NCI-H146 treated with DMSO at 0.1 percent for 48 hours (cell line): ENCODE data around the gene RNASE12.
"Not testable (repeated sequence)": the region's sequence is repeated elsewhere in the genome, so short reads cannot be mapped to it uniquely, and the experiment has no call there.

ENCODE experiments used
- DNase-seq: peaks from one replicate; lab custom pipeline; 2025; ENCODE audit not compliant: unreplicated experiment; lab: John Stamatoyannopoulos, UW

The RNASE12 gene

DNA sequence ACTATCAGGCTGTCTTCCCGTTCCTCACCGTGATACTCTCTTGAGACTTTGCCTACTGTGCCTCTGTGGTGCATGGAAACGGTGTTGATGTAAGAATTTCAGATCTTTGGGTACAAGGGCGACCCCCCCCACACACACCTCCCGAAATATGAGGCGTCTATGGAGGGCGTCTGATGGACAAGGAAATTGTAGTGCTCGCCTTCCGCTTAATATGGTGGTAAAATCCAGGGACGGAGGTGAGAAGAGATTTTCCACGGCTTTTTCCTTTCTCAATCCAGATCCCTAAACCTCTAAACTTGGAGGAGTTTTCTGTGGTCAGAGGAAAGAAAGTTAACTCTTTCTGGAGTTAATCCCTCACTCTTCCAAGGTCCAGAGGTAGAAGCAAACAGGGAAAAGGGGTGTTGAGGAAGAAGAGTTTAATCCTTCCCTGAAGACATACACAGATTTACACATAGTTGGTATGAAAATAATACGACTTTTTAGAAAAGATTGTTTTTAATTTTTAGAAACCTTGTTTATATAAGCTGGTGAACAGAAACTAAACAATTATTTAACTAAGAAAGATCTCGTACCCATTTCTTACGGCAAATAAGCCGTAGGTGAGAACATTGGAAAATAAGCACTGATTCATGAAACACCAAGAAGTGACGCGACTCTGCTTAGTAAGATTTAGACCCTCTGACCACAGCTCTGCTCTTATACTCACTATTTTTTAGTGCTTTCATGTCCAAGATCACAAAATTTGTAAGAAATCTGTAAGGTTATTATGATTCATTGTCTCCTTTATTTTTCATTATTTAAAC, 23.1 kb upstream of the RNASE12 start:
- DNase-seq = no peak

DNA sequence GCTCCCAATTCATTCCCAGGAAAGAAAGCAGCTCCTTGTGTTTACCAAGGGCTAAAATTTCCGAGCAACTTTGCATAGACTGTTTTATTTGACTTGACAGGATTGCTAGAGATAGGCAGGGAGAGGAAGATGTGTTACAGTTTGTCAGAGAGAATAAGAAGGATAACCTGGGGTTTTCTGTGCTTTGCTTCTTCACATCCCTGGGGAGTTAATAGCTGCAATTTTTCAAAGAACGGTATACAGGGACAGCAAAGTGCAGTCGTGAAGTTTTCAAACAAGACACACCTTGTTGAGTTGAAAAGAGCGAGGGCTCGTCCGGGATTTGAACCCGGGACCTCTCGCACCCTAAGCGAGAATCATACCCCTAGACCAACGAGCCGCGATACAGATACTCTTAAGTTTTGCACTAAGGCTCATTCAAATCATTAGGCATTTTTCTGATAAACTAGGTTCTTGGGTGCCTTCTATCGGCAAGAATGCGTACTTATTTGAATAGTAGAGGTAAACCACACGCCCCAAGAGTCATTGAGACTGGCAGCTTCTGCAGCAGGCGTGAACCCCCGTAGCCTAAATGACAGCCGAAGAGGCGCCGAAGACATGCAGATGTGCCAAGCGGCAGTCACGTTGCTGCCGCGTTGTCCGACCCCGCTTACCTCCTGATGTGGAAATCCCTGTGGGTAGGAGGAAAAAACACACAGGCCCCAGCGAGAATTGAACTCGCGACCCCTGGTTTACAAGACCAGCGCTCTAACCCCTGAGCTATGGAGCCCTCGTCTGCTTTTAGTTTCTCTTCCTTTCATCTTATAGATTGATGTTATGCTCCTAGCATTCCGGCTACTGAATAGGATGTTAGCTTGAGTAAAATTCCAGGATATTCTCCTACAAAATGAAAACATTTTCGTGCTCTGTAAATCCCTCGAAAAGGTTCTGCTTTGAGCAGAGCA, 22.2 kb upstream of the RNASE12 start:
- DNase-seq = peak; percentile 95

DNA sequence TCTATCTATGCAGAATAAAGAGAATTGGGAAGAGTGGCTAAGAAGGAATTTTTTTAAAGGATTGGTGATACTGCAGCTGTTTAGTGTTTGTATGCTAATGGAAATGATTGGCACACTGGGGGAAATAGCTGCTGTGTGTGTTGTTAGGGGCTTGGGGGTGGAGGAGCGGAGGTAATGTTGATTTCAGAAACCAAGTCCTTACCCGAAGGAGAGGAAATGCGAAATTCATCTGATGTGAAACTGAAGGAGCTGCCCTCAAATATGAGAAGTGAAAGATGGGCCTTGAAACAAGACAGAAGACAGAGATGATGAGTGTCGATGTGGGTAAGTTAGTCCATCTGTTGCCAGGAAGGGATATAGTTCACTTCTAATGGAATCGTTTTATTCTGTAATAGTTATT, 21.2 kb upstream of the RNASE12 start:
- DNase-seq = no peak

DNA sequence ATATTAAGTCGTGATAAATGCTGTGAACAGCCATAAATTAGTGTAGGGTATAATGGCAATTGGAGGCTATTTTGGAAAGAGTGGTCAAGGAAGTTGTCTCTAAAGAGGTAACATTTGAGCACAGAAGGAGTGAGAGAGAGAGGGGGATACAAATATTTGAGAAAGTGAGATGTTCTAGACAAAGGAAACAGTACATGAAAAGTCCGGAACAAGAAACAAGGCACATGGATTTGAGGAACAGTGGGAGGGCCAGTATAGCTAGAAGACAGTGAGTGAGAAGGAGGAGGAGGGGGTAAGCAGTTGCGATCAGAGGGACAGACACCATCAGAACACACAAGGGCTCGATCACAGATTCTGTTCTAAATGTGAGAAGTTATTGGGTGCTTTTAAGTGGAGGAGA, 20.1 kb upstream of the RNASE12 start:
- DNase-seq = no peak

DNA sequence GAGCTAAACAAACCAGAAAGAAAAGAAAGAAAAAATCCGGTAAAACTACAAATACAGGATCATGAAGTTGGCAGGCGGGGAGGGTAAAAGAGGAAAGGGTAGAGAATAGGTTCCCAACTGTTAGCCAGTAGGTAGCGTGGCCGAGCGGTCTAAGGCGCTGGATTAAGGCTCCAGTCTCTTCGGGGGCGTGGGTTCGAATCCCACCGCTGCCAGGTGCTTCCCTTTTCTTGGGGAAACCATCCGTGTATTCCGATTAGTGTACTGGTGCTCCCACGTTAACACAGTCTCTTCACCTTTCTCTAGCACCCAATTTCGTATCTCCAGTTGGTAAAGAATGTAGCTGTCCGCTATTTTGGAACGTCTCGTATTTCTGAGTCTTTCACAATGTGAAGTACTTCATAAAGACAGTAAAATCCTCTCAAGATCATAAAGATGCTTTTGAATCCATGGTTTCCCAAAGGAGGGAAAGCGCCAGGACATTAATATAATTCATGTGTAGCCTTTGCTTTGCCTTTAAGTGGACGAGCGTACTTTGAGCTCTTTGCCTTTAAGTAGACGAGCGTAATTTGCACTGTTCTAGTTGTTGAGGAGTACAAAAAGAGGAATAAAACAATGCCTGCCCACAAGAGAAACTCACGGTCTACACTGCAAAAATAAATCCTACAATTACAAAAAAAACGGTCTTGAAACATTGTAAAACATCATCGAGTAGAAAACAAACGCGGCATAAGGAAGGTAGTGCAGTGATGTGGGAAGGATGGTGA, 19.0 kb upstream of the RNASE12 start:
- peak; percentile 58 for DNase-seq

DNA sequence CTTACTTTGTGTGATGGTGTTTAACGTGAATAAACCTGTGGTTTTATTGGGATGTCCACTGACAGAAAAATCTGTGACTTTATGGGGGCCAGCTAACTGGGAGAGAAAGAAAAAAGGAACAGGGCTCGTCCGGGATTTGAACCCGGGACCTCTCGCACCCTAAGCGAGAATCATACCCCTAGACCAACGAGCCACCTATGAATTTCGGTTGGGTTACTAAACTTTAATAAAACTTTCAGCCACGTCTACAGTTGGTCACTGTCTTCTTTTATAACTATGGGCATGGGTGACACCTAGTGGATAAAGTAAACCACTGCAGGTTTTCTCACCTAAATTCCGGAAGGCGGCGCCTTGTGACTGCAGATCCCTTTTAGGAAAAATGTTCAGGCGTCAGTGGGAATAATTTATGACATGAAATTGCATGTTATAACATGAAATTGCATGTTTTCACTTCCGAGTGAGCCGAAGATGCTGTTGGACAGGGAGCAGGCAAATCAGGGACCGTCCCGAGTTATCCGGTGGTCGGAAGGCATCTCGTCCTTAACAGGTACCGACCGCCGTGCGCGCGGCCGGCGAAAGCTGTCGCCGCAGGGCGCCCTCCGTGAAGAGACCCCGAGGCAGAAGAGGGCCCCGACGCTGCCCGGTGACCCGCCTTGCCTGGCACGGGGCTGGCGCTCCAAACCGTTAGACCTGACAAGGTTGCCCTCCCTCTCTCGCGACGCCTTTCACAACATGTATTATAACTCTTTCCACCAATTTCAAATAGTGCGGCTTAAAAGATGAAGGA, 18.2 kb upstream of the RNASE12 start:
- peak; percentile 67 for DNase-seq

DNA sequence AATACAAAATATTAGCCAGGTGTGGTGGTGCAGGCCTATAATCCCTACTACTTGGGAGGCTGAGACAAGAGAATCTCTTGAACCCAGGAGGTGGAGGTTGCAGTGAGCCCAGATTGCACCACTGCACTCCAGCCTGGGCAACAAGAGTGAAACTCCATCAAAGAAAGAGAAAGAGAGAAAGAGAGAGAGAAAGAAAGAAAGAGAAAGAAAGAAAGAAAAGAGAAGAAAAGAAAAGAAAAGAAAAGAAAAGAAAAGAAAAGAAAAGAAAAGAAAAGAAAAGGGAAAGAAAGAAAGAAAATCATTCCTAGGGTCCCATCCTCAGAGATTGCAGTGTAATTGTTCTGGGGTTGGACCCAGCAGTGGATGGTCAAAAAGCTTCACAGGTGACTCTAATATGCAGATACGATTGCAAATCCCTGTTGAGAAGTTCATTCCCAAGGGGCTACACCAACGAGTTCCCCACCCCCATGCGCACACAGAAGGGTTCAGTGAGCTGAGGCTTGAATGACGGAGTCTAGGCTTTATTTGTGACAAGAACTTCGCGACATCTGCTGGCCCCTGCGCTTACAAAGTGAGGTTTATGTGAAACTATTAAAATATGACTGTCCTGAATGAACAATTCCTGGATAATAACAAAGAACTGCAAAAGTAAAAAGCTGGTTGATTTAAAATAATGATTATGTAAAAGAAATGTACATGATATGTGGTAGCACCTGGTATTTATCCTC, 17.4 kb upstream of the RNASE12 start:
- no peak for DNase-seq

DNA sequence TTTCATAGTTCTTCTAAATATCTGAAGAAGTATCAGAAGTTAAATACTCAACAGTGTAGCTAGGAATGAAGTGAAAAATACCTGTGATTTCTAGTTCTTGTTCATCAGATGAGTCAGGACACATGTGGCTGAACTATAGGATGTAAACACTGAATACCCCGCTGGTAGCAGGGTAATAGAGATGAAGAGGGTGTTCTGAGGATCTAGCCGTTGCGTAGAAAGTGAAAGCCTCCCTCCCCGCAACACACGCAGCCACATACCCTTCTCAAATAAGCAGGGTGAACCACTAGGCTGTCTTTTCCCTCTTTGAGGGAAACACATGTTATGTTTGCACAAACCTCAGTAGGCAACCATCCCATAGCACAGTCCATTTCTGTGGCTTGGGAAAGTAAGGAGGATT, 16.4 kb upstream of the RNASE12 start:
- no peak for DNase-seq

DNA sequence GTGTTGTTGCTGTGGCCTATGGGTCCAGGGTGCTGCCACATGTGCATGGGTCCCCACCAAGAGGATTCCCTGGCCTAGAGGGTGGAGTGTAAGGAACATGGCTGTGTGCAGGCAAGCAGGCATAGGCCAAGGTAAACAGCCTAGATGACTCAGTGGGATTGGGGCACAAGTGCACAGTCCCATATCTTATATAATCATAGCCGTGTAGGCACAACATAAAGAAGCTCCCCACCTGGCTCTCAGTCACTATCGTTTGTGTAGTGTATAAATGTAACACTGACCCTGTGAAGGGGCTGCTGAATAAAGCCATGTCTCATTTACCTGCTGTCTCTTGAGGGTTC, 15.7 kb upstream of the RNASE12 start:
- DNase-seq = no peak

DNA sequence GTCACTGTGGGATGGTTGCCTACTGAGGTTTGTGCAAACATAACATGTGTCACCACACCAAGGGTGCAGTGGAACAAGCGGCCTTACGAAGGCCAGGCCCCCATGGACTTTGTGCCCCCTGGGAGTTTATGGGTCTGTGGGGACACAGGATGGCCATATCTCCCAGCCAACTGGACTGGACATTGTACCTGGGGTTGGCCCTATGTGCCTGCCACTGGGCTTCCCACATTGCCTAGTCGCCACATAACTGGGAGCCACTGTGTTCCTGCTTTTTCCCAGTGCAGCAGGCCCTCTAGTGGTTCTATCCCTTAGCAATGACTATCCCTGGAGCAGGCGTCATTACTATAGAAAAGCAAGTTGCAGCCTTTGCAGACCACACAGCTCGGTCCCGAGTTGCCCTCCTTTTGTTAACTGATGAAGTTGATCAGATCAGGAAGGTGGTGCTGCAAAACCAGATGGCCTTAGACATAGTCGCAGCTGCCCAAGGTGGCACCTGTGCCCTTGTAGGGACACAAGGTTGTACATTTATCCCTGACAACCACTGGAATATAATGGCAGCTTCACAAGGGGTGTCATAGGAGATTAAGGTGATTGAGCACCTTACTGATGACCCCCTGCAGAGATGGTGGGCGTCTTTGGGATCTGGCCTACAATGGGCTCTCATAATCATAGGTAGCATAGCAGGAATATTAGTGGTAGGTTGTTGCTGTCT, 15.2 kb upstream of the RNASE12 start:
- no peak for DNase-seq

DNA sequence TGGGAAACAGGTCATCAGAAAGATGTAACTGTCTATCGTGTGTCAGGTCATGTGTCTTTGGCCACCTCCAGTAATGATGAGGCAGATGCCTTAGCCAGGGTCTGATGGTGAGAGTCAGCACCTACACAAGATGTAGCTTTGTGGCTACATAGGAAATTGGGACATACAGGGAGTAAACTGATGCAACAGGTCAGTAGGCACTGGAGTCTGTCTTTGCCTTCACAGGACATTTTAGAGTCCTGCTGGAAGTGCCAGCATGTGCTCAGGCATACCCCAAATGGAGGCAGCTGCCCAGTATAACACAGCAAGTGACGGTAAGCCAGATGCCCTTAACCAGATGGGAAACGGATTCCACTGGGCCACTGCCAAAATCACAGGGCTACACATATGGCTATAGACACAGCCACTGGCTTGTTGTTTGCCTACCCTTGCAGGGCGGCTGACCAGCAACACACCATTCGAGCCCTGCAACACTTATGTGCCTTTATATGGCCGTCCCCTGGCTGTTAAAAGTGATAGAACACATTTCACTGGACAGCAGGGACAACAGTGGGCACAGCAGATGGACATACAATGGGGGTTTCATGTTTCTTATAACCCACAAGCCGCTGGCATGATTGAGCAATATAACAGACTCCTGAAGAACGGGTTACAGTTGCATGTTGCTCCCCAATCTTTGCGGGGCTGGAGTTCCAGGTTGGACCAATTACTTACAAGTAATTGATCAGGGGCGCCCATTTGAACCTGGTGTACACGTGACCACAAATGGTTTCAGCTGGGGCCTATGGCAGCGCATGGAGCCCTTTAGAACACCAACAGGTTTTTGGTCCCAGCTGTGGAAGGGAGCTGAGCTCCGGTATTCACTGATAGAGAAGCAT, 12.9 kb upstream of the RNASE12 start:
- DNase-seq = no peak

DNA sequence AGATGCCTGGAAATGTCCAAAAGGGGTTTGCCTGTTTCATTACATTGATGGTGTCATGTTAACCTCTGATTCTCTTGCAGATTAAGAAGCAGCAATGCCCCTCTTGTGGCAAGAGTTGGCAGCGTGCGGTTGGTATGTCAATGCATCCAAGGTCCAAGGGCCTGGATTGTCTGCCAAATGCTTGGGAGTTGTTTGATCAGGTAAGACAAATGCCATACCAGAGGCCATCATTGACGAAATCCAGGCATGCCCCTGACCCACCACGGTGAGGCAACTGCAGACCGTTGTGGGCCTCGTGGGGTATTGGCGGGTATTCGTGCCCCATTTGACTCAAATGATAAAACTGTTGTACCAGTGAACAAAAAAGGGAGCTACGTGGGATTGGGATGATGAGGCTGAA, 11.4 kb upstream of the RNASE12 start:
- DNase-seq = no peak

DNA sequence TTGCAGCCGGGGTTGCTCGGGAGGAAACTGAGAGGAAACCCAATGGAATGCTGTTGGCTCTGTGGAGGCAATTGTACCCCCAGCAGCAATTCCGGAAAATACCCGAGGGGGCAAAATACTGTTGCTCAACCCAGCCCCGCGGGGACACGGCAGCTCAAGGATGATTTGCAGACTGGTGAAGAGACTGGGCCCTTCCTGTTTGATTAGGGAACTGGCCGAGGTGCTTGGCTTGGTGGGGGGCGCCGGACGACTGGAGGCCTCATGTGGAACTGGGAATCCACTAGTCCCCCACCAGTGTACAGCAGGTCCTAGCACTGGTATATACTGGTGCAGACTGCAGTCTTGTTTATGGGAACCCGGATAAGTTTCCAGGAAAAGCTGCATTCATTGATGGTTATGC, 10.3 kb upstream of the RNASE12 start:
- DNase-seq = no peak

DNA sequence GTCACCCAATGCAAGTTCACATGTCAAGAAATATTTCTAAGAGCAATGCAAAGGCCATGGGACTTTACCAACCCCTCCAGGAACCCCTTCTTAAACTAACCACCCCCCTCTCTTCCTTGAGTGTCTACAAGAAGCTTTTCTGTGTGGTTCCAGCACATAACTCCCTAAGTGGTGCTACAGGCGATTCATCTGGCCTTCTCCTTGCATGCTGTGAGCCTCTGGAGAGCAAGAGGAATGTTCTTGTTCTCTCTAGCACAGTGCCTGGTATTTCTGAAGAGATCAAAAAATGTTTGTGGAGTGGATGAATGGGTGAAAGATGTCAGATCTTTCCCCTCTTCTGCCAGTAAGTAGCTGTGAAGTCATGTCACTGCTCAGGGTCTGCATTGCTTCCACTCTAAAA, 5.9 kb upstream of the RNASE12 start:
- DNase-seq = no peak

DNA sequence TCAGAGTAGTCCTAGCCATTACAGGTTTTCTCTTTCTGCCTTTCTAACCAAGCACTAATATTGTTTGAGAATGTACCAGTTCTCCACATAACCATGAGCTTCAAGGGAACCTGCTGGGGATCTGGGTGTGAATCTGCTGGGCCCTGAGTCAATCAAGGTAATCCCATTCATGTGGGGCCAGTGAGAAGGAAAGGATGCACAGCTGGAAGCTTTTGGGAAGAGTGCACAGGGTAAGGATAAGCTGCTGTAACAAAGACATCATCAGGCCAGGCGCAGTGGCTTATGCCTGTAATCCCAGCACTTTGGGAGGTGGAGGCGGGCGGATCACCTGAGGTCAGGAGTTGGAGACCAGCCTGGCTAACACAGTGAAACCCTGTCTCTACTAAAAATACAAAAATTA, 4.5 kb upstream of the RNASE12 start:
- not testable (repeated sequence) for DNase-seq

DNA sequence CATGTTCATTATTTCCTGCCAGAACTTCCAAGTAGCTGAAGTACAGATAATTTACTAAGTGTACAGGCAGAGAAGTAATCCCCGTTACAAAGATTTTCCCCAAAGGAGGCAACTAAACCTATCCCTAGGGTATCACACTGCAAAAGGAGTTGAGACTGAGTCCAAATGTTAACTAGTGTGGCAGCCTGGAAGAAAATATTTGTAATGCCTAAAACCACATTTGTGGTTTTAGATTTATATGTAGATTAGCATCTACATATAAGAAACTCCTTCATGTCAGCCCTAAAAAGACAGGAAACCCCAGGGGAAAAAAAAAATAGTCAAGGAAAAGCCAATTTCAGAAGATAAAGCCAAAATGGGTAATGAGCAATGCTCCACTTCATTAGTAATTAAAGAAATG, 1.4 kb upstream of the RNASE12 start:
- DNase-seq = no peak

DNA sequence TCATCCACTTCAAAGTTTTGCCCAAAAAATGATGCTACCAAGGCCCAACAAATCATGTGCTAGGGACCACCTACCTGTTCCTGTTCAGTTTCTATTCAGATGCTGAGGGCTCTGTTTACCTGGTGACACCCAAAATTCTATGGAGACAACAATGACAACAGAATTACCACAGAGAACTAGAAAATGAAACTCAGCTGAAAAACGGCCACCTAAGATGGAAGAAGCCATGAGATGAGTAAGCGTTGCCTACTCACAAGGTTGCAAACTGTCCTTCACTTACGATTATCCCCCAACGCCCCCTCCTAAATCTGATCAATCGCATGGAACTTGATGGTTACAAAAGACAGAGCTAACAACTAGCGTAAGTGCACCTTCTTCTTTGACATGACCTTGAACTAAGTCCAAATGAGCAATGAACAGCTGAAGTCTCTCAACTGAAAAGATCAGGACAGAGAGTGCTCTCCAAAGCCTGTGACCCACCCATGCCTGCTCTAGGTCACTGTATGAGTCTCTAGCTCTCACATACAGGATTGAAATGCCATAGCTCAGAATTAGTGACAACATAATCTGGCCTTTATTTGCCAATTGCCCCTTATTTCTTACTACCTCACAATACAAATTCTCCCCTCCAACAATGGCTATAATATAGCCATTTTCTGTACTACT, 3.6 kb downstream of the RNASE12 start, which contains the start of gene RNASE11:
RNASE11 (minus strand) TSS at position 513 of the 666 bp plus-strand sequence.
- no peak for DNase-seq

DNA sequence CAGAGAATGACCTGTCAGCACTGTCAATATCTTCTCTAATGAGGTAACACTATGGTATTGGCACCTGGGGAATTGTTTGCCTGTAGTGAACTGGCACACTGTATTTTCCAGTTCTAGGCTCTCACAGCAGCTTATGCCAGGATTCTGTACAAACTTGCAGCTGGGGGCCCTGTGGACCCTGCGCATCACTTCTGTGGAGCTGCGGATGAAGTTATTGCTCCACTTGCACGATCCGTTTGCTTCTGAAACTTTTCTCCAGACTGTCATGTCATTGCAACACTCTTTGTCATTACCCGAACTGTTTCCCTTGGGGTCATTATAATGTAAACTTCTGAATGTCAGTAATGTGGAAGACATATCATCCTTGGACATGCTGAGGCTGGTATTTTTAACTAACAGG, 7.3 kb downstream of the RNASE12 start:
- no peak for DNase-seq
